IgD-negative memory B cell (primary cell): ENCODE results near the gene TBL1XR1. TPM values are rescaled to one million over a fixed set of nuclear protein-coding genes. Genes with fewer than 3 reads are reported as not detected.
"Not testable (repeated sequence)": the region's sequence is repeated elsewhere in the genome, so short reads cannot be mapped to it uniquely, and the experiment has no call there.

Experiments used
- H3K27ac Mint-ChIP-seq, 3 donors: one replicate each; pipeline ENCODE4 v1.8.0; 2020 to 2022; ENCODE audit warnings: mild to moderate bottlenecking in 3 of 3, mixed read lengths in 3 of 3, moderate library complexity in 1 of 3
- H3K27me3 Mint-ChIP-seq: one replicate; pipeline ENCODE4 v1.8.0; 2021; ENCODE audit warnings: mixed read lengths
- H3K36me3 Mint-ChIP-seq: one replicate; pipeline ENCODE4 v1.8.0; 2020; ENCODE audit warnings: mild to moderate bottlenecking, mixed read lengths
- H3K4me1 Mint-ChIP-seq, 3 donors: one replicate each; pipeline ENCODE4 v1.8.0; 2020 to 2022; ENCODE audit warnings: mixed read lengths in 3 of 3, mild to moderate bottlenecking in 1 of 3
- H3K4me3 Mint-ChIP-seq, 4 donors: one replicate each; pipeline ENCODE4 v1.8.0; 2020 to 2022; ENCODE audit warnings: mild to moderate bottlenecking in 4 of 4, mixed read lengths in 4 of 4, moderate library complexity in 3 of 4
- H3K9me3 Mint-ChIP-seq, 3 donors: one replicate each; pipeline ENCODE4 v1.8.0; 2020 to 2021; ENCODE audit warnings: mixed read lengths in 3 of 3, mild to moderate bottlenecking in 1 of 3
- polyA plus RNA-seq: library from polyadenylated mRNA; unstranded; fragments of 300-500 nt; fragmentation: Illumina TruSeq; gene quantifications from one replicate; pipeline ENCODE4 v1.2.3, GENCODE V29; 2021

Gene TBL1XR1
- polyA plus RNA-seq, 1 donor from 2014 or later: 23.6 TPM

DNA sequence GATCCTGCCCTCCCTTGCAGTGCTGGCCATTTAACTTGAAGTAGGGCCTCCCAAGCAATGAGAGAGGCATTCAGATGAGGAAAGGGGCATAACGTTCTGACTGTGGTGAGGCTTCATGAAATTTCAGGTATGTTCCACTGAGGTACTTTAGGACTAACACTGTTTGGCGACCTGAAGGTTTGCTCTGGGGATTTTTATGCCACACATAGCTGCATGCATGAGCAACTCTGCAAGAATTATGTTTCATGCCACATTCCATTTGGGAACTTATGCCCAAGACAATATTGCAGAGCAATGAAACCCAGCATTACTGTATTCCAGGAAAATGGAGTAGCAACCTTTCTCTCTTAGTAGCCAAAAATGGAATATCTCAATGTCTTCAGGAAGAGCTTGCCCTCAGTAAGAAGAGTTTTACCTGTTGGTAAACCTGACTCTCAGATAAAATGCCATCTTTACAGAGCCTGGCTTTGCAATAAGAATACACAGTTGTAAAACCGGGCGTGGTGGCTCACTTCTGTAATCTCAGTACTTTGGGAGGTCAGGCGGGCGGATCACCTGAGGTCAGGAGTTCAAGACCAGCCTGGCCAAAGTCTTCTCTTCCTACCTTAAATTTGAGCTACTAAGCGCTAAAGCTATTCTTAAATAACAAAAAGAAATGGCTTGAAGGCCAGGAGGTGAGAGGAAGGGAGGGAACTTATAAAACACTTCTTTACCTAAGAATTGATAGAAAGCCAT, 16.7 kb upstream of the TBL1XR1 start:
- Mint-ChIP-seq H3K27me3 (no peaks in the 10 kb centered on the region), H3K36me3 (no peaks in the 10 kb centered on the region), H3K4me1 (no peaks in the 10 kb centered on the region), H3K9me3 (no peaks in the 10 kb centered on the region), H3K4me3 (no peak overlapping the region), H3K27ac (no peak overlapping the region)

DNA sequence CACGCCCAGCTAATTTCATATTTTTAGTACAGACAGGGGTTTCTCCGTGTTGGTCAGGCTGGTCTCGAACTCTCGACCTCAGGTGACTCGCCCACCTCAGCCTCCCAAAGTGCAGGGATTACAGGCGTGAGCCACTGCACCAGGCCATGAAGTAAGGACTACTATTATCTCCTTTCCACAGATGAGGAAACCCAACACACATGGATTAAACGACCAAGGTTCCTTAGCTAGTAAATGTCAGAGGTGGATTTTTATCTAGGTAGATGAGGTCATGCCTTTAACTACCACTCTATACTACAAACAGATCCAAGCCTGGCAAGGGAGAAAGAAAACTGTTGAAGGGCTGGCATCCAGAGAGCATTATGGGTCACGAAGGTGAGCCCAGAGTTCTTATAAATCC, 15.5 kb upstream of the TBL1XR1 start:
- H3K4me1 Mint-ChIP-seq: no peaks in the 10 kb centered on the region
- no peak overlapping the region for H3K27ac Mint-ChIP-seq
- no peaks in the 10 kb centered on the region for H3K27me3 Mint-ChIP-seq
- H3K36me3 Mint-ChIP-seq: no peaks in the 10 kb centered on the region
- no peaks in the 10 kb centered on the region for H3K9me3 Mint-ChIP-seq
- H3K4me3 Mint-ChIP-seq: no peak overlapping the region

DNA sequence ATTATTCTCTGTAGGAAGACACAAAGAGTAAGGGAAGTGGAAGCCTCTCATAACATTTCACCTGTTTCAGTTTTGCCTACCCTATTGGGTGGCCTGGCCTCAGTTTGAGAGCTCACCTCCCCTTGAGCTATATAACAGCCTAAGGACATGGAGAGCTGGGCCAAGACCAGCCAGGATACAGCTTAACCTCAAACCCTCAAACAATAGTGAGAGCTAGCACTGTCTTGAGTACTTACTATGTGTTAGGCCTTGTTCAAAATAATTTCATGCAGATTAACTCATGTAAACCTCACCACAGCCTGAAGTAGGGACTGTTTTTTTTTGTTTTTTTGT, 15.0 kb upstream of the TBL1XR1 start:
- Mint-ChIP-seq H3K4me1 (no peaks in the 10 kb centered on the region), H3K9me3 (no peaks in the 10 kb centered on the region), H3K4me3 (no peak overlapping the region), H3K27ac (no peak overlapping the region), H3K27me3 (no peaks in the 10 kb centered on the region), H3K36me3 (no peaks in the 10 kb centered on the region)

DNA sequence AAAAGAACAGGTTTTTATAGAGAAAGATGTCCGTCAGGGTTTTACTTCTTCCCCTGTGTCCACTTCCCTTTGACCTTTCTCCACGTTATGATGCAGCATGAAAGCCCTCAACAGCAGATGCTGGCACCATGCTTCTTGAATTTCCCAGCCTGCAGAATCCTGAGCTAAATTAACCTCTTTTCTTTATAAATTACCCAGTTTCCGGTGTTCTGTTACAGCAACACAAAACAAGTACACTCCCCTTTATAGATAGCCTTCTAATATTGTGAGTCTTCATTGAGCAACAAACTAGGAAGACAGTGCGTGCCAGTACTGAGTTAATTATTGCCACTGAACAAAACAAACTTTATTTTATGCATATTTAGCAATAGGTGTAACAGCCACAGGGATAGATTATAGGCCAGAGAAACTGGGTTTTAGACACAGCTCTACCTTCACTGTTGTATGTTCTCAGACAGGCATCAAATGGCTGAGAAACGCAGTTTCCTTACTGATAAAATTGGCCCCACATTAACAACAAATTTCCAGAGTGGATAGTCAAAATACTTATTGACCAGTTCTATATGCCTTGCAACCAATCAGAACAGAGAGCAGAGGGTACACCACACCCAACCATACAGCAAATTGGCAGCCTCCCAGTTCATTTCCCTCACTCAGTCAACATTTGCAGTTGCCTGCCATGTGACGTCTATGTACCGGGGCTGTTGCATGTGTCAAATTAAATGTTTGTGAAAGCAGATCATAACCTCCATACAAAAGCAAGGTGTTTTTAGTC, 14.4 kb upstream of the TBL1XR1 start:
- Mint-ChIP-seq H3K4me3 (no peak overlapping the region), H3K36me3 (no peaks in the 10 kb centered on the region), H3K27ac (no peak overlapping the region), H3K27me3 (no peaks in the 10 kb centered on the region), H3K9me3 (no peaks in the 10 kb centered on the region), H3K4me1 (no peaks in the 10 kb centered on the region)

DNA sequence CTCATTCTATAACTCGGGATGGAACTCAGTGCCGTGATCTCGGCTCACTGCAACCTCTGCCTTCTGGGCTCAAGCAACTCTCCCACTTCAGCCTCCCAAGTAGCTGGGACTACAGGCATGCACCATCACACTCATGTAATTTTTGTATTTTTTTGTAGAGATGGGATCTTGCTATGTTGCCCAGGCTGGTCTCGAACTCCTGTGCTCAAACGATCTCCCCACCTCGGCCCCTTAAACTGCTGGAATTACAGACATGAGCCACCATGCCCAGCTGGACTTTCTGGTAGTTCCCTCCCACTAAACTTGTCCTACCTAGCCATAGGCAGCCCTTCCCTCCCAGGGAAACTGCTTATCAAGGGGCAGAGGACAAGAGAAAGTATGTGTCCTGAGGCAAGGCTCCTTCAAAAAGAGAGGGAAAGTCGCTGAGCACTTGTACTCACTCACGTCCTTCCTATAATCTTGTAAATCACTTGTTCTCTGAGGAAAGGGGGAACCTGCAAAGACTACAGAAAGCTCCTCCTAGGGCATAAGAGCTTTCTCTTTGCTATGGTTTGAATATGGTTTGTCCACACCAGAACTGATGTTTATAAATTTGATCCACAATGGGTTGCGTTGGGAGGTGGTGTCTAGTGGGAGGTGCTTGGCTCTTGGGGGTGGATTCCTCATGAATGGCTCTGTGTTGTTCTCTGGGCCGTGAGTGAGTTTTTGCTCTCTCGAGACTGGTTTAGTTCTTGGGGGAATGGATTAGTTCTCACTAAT, 13.6 kb upstream of the TBL1XR1 start:
- no peaks in the 10 kb centered on the region for H3K36me3 Mint-ChIP-seq
- H3K4me3 Mint-ChIP-seq: no peak overlapping the region
- no peaks in the 10 kb centered on the region for H3K27me3 Mint-ChIP-seq
- H3K9me3 Mint-ChIP-seq: no peaks in the 10 kb centered on the region
- H3K27ac Mint-ChIP-seq: no peak overlapping the region
- H3K4me1 Mint-ChIP-seq: no peaks in the 10 kb centered on the region

DNA sequence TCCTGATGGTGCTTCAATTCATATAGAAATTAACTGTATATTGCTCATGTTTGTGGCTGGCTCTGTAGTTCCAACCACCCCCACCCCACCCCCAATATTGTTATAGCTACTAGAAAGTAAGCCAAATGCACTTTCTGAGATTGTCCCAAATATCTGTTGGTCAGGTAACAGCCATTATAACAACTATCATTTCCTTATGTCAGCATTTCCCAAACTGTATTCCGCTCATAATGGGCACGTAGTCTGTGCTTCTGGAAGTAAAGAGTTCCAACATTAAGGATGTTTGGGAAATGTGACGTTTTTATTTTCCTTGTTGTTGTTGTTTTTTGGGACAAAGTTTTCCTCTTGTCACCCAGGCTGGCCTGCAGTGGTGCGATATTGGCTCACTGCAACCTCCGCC, 12.2 kb upstream of the TBL1XR1 start:
- H3K4me1 Mint-ChIP-seq: no peaks in the 10 kb centered on the region
- no peaks in the 10 kb centered on the region for H3K27me3 Mint-ChIP-seq

DNA sequence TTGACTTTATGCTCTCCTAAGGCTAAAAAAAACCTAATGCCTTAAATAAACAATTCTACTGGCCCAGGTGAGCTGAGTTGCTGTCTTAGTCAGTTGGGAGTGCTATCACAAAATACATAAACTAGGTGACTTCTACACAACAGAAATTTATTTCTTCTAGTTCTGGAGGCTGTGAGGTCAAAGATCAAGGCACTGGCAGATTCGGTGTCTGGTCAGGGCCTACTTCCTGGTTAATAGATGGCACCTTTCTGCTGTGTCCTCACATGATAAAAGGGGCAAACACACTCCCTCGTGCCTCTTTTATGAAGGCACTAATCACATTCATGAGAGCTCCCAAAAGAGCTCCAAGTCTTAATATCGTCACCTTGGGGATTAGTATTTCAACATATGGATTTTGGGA, 11.5 kb upstream of the TBL1XR1 start:
- no peak overlapping the region for H3K4me3 Mint-ChIP-seq
- no peaks in the 10 kb centered on the region for H3K9me3 Mint-ChIP-seq
- H3K36me3 Mint-ChIP-seq: no peaks in the 10 kb centered on the region
- peak overlapping the region in 1 of 3 donors; percentile 46 for H3K27ac Mint-ChIP-seq
- H3K27me3 Mint-ChIP-seq: no peaks in the 10 kb centered on the region
- H3K4me1 Mint-ChIP-seq: no peaks in the 10 kb centered on the region

More for the DNA sequence above, 12.2 kb upstream of the TBL1XR1 start:
- no peaks in the 10 kb centered on the region for H3K36me3 Mint-ChIP-seq
- no peaks in the 10 kb centered on the region for H3K9me3 Mint-ChIP-seq
- no peak overlapping the region for H3K4me3 Mint-ChIP-seq
- H3K27ac Mint-ChIP-seq: no peak overlapping the region

DNA sequence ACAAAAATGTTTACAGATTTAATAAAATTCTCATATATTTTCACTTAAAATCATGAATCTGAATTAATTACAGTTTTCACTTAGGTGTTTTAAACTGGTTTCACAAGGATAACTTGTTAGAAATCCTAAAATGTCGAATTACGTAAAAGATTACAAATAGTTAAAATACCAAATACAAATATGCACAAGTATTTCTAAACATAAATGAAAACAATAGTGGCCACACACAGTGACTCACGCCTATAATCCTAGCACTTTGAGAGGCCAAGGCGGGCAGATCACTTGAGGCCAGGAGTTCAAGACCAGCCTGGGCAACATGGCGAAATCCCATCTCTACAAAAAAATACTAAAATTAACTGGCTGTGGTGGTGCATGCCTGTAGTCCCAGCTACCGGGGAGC, 10.9 kb upstream of the TBL1XR1 start:
- H3K4me1 Mint-ChIP-seq: no peaks in the 10 kb centered on the region
- H3K36me3 Mint-ChIP-seq: no peaks in the 10 kb centered on the region
- no peak overlapping the region for H3K4me3 Mint-ChIP-seq
- H3K27ac Mint-ChIP-seq: no peak overlapping the region
- H3K27me3 Mint-ChIP-seq: no peaks in the 10 kb centered on the region
- H3K9me3 Mint-ChIP-seq: no peaks in the 10 kb centered on the region

DNA sequence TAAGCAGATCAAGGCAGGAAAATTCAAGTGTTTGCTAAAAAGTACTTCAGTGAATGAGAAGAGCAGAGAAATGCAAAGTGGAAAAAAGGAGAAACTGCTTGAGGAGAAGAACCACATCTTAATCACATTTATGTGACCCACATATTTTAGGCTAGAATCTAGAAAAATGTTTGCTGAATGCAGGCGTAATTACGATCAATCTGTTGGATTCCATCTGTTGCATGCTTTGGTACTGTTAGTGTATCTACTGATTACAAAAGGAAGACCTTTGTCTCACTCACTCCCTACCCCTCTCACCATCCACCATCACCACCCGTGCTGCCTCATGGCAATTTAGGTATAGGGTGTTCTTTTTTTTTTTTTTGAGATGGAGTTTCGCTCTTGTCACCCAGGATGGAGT, 9.7 kb upstream of the TBL1XR1 start:
- Mint-ChIP-seq H3K4me1 (peaks cover under 1 to 3% (median under 1%) of the 10 kb centered on the region in 3 donors), H3K9me3 (no peaks in the 10 kb centered on the region), H3K27ac (no peak overlapping the region), H3K36me3 (no peaks in the 10 kb centered on the region), H3K4me3 (no peak overlapping the region), H3K27me3 (no peaks in the 10 kb centered on the region)

DNA sequence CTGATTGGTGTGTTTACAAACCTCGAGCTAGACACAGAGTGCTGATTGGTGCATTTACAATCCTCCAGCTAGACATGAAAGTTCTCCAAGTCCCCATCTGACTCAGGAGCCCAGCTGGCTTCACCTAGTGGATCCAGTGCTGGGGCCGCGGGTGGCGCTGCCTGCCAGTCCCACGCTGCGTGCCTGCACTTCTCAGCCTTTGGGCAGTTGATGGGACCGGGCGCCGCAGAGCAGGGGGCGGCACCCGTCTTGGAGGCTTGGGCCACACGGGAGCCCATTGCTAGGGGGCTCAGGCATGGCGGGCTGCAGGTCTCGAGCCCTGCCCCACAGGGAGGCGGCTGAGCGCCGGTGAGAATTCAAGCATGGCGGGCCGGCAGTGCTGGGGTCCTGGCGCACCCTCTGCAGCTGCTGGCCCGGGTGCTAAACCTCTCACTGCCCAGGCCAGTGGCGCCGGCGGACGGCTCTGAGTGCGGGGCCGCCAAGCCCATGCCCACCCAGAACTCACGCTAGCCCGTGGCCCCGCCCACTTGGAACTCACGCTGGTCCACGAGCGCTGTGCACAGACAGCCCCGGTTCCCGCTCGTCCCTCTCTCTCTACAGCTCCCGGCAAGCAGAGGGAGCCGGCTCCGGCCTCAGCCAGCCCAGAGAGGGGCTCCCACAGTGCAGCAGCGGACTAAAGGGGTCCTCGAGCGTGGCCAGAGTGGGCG, 6.6 kb upstream of the TBL1XR1 start:
- Mint-ChIP-seq H3K4me1 (peaks cover 15 to 23% (median 16%) of the 10 kb centered on the region in 3 donors), H3K4me3 (no peak overlapping the region), H3K9me3 (no peaks in the 10 kb centered on the region), H3K27me3 (no peaks in the 10 kb centered on the region), H3K27ac (peak overlapping the region in 1 of 3 donors; percentile 44), H3K36me3 (no peaks in the 10 kb centered on the region)

DNA sequence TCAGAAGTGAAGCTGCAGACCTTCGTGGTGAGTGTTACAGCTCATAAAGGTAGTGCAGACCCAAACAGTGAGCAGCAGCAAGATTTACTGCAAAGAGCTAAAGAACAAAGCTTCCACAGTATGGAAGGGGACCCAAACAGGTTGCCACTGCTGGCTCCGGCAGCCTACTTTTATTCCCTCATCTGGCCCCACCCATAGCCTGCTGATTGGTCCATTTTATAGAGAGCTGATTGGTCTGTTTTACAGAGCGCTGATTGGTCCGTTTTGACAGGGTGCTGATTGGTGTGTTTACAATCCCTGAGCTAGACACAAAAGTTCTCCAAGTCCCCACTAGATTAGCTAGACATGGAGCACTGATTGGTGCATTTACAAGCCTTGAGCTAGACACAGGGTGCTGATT, 5.7 kb upstream of the TBL1XR1 start:
- H3K27me3 Mint-ChIP-seq, H3K27ac Mint-ChIP-seq: not testable (repeated sequence)

DNA sequence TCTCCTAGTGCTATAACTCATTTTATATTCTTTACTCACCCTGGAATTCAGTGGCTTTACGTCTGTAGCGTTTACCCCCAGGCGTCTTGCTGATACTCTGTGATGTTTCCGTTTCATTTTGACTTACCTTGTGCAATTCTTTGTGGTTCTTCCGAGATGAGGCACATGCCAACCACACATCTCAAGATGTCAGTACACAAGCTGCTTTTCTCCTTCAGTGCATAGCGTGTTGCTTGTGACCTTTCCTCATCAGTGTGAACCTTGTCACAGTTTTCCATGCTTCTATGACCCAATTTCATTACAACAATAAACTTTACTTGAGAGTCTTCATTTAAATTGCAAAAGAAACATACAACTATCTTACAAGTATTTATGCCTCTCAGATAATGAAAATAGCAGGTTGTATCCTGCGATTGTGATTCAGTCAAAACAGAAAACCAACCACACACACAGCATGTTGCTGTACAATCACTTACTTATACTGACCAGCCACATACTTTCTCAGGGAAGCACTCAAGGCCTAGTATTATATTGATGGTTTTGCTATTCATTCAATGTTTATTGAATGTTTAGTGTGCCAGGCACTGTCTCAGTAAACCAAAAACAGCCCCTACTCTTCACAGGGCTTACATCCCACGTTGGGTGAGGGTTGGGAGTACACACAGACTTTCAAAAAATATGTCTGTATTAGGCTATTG, 4.6 kb upstream of the TBL1XR1 start:
- H3K4me1 Mint-ChIP-seq: peaks cover 22 to 30% (median 25%) of the 10 kb centered on the region in 3 donors
- H3K36me3 Mint-ChIP-seq: no peaks in the 10 kb centered on the region
- H3K27ac Mint-ChIP-seq: peak overlapping the region; percentile 4 to 29 (median 16)
- peak overlapping the region; percentile 21 to 72 (median 61) for H3K4me3 Mint-ChIP-seq
- no peaks in the 10 kb centered on the region for H3K9me3 Mint-ChIP-seq
- H3K27me3 Mint-ChIP-seq: no peaks in the 10 kb centered on the region

More for the DNA sequence above, 5.7 kb upstream of the TBL1XR1 start:
- not testable (repeated sequence) for H3K36me3 Mint-ChIP-seq, H3K9me3 Mint-ChIP-seq, H3K4me3 Mint-ChIP-seq
- peaks cover 21 to 28% (median 24%) of the 10 kb centered on the region in 3 donors for H3K4me1 Mint-ChIP-seq

DNA sequence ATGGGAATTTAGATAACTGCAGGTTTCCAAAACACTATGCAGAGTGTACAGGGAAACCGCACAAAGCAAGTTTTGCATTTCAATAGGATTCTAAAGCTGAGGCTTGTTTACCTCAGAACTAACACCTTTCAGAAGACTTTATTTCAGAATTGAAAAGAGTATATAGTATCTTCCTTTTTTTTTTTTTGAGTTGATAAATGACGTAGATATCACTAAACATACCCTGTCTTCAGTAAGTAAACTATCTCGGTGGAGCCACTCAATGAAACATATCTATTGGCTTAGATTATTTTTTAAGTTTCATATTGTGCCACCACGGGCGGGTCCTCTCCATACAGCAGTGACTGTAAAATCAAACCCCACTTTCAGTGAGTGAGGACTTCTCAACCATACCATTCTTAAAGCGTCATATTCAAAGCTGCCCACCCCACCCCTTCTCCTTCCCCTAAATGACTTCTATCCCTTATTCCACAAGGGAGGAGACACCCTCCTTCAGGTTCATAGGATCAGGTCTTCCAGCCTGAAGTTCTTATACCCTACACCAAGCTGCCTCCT, 2.0 kb upstream of the TBL1XR1 start:
- no peaks in the 10 kb centered on the region for H3K27me3 Mint-ChIP-seq
- peak overlapping the region; percentile 63 to 96 (median 77) for H3K27ac Mint-ChIP-seq
- H3K4me3 Mint-ChIP-seq: peak overlapping the region; percentile 51 to 90 (median 88)
- H3K36me3 Mint-ChIP-seq: no peaks in the 10 kb centered on the region
- peaks cover 33 to 37% (median 34%) of the 10 kb centered on the region in 3 donors for H3K4me1 Mint-ChIP-seq
- no peaks in the 10 kb centered on the region for H3K9me3 Mint-ChIP-seq
